Measurements from ENCODE around the gene EGLN2. TPM values are rescaled to one million over a fixed set of nuclear protein-coding genes. Genes with fewer than 3 reads are reported as not detected.
"Not testable (repeated sequence)": the region's sequence is repeated elsewhere in the genome, so short reads cannot be mapped to it uniquely, and the experiment has no call there.

The EGLN2 gene
- polyA plus RNA-seq, 1 of the 3 experiments (the other 2 are of a cell fraction) = 43.0 TPM

DNA sequence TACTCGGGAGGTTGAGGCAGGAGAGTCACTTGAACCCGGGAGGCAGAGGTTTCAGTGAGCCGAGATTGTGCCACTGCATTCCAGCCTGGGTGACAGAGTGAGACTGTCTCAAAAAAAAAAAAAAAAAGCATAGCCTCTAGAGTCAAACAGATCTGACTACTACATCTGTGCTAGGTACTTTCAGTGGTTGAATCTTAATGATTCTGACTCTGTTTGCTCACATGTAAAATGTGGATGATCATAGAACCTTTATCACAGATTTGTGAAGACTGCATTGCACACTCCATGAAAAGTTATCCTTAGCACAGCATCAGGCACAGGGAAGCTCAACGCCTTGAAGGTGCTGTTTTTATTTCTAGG, 33.4 kb downstream of the EGLN2 start:
- H3K9me2 ChIP-seq, POLR2A ChIA-PET, H3K9me3 ChIP-seq: not testable (repeated sequence)

DNA sequence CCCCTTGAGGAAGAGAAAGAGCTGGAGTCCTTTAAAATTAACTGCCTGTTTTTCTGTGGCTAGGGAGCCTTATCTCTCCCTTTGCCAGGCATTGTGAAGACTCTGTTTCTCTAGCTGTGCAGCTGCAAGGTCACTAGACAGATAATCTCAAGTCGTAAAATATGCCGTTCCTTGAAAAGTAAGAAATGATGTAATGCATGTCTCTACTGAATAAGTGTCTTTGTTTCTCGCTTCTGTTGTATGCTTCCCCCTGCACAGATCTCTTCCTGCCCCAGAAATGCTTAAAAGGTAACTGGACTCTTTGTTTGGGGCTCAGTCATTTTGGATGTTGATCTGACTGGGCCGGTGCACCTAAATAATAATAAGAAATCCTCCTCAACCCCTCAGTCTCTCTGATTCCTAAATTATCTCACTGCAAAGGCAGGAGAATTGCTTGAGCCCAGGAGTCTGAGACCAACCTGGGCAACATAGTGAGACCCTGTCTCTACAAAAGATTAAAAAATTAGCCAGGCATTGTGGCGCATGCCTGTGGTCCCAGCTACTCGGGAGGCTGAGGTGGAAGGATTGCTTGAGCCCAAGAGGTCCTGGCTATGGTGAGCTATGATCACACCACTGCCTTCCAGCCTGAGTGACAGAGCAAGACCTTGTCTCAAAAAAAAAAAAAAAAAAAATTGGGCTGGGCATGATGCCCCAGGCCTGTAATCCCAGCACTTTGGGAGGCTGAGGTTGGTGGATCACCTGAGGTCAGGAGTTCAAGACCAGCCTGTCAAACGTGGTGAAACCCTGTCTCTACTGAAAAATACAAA, 34.9 kb downstream of the EGLN2 start:
- H2AFZ ChIP-seq (ENCODE audit: low read depth); H3K79me2 ChIP-seq (ENCODE audit: insufficient read depth); H3K27ac ChIP-seq (ENCODE audit: low read depth in 2 of 2, low read length in 1 of 2); H4K20me1 ChIP-seq (ENCODE audit: insufficient read depth); H3K27me3 ChIP-seq (ENCODE audit: insufficient read depth); H3F3A ChIP-seq (replicated peaks; ENCODE audit: insufficient read depth); H3K9me3 ChIP-seq; H3K4me1 ChIP-seq (ENCODE audit: control insufficient read depth in 1 of 2, insufficient read depth in 2 of 2, low read depth in 1 of 2, low read length in 1 of 2); POLR2A ChIA-PET; H3K9me2 ChIP-seq; H3K9ac ChIP-seq; H3K4me3 ChIP-seq (ENCODE audit: low read depth in 2 of 2, low read length in 1 of 2); DNase-seq; H3K4me2 ChIP-seq: not testable (repeated sequence)
- CTCF ChIA-PET = interaction anchor here (2.0 kb wide), 1 partner anchor 15 kb away, joined by 4 read pairs; no protein-coding TSS in a partner anchor
- WGBS (ENCODE audit: low lambda C conversion rate) = 74% methylated on average over 7 of the region's 7 CpGs
- H3K36me3 ChIP-seq (replicated peaks in 1 of 2; ENCODE audit: control insufficient read depth in 1 of 2, insufficient read depth in 2 of 2, low read length in 1 of 2) = peaks cover 0 to 12% of the 10 kb centered on the region in 2 experiments

More for the DNA sequence above, 33.4 kb downstream of the EGLN2 start:
- H3K36me3 ChIP-seq (replicated peaks in 1 of 2; ENCODE audit: control insufficient read depth in 1 of 2, insufficient read depth in 2 of 2, low read length in 1 of 2) = peaks cover 0 to 15% of the 10 kb centered on the region in 2 experiments
- H3K4me1 ChIP-seq (ENCODE audit: control insufficient read depth in 1 of 2, insufficient read depth in 2 of 2, low read depth in 1 of 2, low read length in 1 of 2); DNase-seq; H3K27me3 ChIP-seq (ENCODE audit: insufficient read depth); H2AFZ ChIP-seq (ENCODE audit: low read depth); H3K9ac ChIP-seq; H3F3A ChIP-seq (replicated peaks; ENCODE audit: insufficient read depth); H3K27ac ChIP-seq (ENCODE audit: low read depth in 2 of 2, low read length in 1 of 2); H3K4me2 ChIP-seq; H4K20me1 ChIP-seq (ENCODE audit: insufficient read depth); H3K4me3 ChIP-seq (ENCODE audit: low read depth in 2 of 2, low read length in 1 of 2); H3K79me2 ChIP-seq (ENCODE audit: insufficient read depth): not testable (repeated sequence)
- 63% methylated on average over 4 of the region's 4 CpGs for WGBS (ENCODE audit: low lambda C conversion rate)
- CTCF ChIA-PET = interaction anchor here (2.0 kb wide), 1 partner anchor 13 kb away, joined by 4 read pairs; no protein-coding TSS in a partner anchor

DNA sequence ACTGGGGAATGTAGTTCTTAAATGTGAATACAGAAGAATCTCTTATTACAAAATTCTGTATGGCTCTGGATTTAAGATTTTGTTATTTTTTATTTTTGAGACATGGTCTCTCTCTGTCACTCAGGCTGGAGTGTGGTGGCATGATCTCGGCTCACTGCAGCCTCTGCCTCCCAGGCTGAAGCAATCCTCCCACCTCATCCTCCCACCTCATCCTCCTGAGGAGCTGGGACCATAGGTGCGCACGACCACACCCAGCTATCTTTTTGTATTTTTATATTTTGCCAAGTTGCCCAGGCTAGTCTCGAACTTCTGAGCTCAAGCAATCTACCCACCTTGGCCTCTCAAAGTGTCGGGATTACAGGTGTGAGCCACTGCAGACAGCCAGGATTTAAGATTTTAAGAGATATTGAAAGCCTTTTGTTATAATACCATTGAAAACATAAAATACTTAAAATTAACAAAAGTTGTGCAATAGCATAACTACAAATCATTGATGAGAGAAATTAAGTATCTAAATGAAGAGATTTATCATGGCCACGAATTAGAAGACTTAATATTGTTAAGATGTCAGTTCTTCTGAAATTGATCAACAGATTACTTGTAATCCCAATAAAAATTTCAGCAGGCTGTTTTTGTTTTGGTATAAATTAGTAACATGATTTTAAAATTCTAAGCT, 37.9 kb downstream of the EGLN2 start:
- POLR2A ChIA-PET = no interaction called here
- DNase-seq = no peak
- CTCF ChIA-PET = interaction anchor here (1.1 kb wide), 1 partner anchor 174 kb away, joined by 3 read pairs; no protein-coding TSS in a partner anchor
- no peaks in the 10 kb centered on the region for H3K27me3 ChIP-seq (ENCODE audit: insufficient read depth)
- no peaks in the 10 kb centered on the region for H3K4me1 ChIP-seq (ENCODE audit: control insufficient read depth in 1 of 2, insufficient read depth in 2 of 2, low read depth in 1 of 2, low read length in 1 of 2)
- no peaks in the 10 kb centered on the region for H3K79me2 ChIP-seq (ENCODE audit: insufficient read depth)
- H2AFZ ChIP-seq (ENCODE audit: low read depth) = no peak overlapping the region
- no peaks in the 10 kb centered on the region for H3K36me3 ChIP-seq (replicated peaks in 1 of 2; ENCODE audit: control insufficient read depth in 1 of 2, insufficient read depth in 2 of 2, low read length in 1 of 2)
- no peak overlapping the region for H3K9ac ChIP-seq
- no peaks in the 10 kb centered on the region for H3F3A ChIP-seq (replicated peaks; ENCODE audit: insufficient read depth)
- H3K9me3 ChIP-seq = no peaks in the 10 kb centered on the region
- no peak overlapping the region for H3K4me2 ChIP-seq
- no peaks in the 10 kb centered on the region for H3K9me2 ChIP-seq
- no peak overlapping the region for H3K27ac ChIP-seq (ENCODE audit: low read depth in 2 of 2, low read length in 1 of 2)
- H3K4me3 ChIP-seq (ENCODE audit: low read depth in 2 of 2, low read length in 1 of 2) = no peak overlapping the region
- no peak for TF ChIP-seq EZH2phosphoT487 (IDR thresholded peaks at IDR 0.05; ENCODE audit: borderline replicate concordance, low read depth)
- H4K20me1 ChIP-seq (ENCODE audit: insufficient read depth) = no peaks in the 10 kb centered on the region
- 76% methylated on average over 6 of the region's 6 CpGs for WGBS (ENCODE audit: low lambda C conversion rate)

DNA sequence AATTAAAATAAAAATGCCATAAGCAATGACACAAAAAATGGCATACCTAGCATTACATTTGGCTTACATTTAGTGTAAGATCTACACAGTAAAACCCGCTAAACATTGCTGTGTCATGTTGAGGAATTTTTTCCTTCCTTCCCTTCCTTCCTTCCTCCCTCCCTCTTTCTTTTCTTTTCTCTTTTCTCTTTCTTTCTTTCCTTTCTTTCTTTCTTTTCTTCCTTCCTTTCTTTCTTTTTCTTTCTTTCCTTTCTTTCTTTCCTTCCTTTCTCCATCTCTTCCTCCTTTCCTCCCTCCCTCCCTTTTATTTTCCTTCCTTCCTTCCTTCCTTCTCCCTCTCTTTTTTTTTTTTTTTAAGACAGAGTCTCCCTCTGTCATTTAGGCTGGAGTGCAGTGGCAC, 39.5 kb downstream of the EGLN2 start:
- H3K4me2 ChIP-seq; H3F3A ChIP-seq (replicated peaks; ENCODE audit: insufficient read depth); H3K4me3 ChIP-seq (ENCODE audit: low read depth in 2 of 2, low read length in 1 of 2); H3K79me2 ChIP-seq (ENCODE audit: insufficient read depth); H3K36me3 ChIP-seq (replicated peaks in 1 of 2; ENCODE audit: control insufficient read depth in 1 of 2, insufficient read depth in 2 of 2, low read length in 1 of 2); CTCF ChIA-PET; H3K27ac ChIP-seq (ENCODE audit: low read depth in 2 of 2, low read length in 1 of 2); DNase-seq; H3K27me3 ChIP-seq (ENCODE audit: insufficient read depth); H3K4me1 ChIP-seq (ENCODE audit: control insufficient read depth in 1 of 2, insufficient read depth in 2 of 2, low read depth in 1 of 2, low read length in 1 of 2); POLR2A ChIA-PET; H4K20me1 ChIP-seq (ENCODE audit: insufficient read depth); H3K9me2 ChIP-seq; H3K9ac ChIP-seq; H2AFZ ChIP-seq (ENCODE audit: low read depth); H3K9me3 ChIP-seq: not testable (repeated sequence)
- WGBS (ENCODE audit: low lambda C conversion rate) = 17% methylated on average over 1 of the region's 1 CpG

DNA sequence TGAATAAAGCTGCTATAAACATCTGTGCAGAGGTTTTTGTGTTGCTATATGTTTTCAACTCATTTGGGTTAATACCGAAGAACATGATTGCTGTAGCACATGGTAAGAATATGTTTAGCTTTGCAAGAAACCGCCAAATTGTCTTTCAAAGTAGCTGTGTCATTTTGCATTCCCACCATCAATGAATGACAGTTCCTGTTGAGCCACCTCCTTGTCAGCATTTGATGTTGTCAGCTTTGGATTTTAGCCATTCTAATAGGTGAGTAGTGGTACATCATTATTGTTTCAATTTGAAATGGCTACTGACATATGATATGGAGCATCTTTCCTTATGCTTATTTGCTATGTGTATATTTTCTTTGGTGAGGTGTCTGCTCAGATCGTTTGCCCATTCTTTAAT, 43.0 kb downstream of the EGLN2 start:
- H3K9me2 ChIP-seq; H3K79me2 ChIP-seq (ENCODE audit: insufficient read depth); H3K9me3 ChIP-seq; H3K27ac ChIP-seq (ENCODE audit: low read depth in 2 of 2, low read length in 1 of 2); H3F3A ChIP-seq (replicated peaks; ENCODE audit: insufficient read depth); H4K20me1 ChIP-seq (ENCODE audit: insufficient read depth); POLR2A ChIA-PET; H3K27me3 ChIP-seq (ENCODE audit: insufficient read depth); H3K36me3 ChIP-seq (replicated peaks in 1 of 2; ENCODE audit: control insufficient read depth in 1 of 2, insufficient read depth in 2 of 2, low read length in 1 of 2); H3K4me1 ChIP-seq (ENCODE audit: control insufficient read depth in 1 of 2, insufficient read depth in 2 of 2, low read depth in 1 of 2, low read length in 1 of 2); H3K4me3 ChIP-seq (ENCODE audit: low read depth in 2 of 2, low read length in 1 of 2); CTCF ChIA-PET; H3K4me2 ChIP-seq; H3K9ac ChIP-seq; H2AFZ ChIP-seq (ENCODE audit: low read depth); DNase-seq: not testable (repeated sequence)
- WGBS (ENCODE audit: low lambda C conversion rate) = 37% methylated on average over 3 of the region's 3 CpGs

DNA sequence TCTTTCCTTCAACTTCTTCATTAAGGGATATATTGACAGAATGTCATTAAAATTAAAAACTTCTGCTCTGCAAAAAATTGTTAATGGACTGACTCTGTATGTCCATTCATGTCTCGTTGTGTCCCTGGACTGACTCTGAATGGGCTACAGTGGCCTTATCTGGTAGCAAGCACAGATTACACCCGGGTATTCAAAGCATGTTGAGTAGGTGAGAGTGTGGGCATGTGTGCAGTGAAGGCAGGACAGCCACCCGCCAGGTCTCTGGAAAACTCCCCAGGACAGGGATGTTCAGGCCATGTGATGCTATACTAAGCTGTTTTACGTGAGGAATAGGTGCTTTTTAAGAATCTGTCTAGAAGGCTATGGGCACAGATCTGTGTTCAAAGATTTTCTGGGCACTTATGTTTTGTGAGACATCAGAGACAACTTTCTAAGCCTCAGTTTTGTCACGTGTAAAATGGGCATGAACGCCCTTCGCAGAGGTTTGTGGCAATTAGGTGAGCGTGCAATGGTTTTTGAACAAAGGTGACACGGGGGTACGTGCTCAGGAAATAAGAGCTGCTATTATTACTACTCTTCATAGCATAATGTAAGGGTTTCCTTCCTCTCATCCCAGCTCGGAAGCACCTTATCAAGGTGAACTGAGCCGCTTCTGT, 44.1 kb downstream of the EGLN2 start:
- H3F3A ChIP-seq (replicated peaks; ENCODE audit: insufficient read depth); H3K9me3 ChIP-seq; H3K4me1 ChIP-seq (ENCODE audit: control insufficient read depth in 1 of 2, insufficient read depth in 2 of 2, low read depth in 1 of 2, low read length in 1 of 2); POLR2A ChIA-PET; CTCF ChIA-PET; H3K36me3 ChIP-seq (replicated peaks in 1 of 2; ENCODE audit: control insufficient read depth in 1 of 2, insufficient read depth in 2 of 2, low read length in 1 of 2); H3K27me3 ChIP-seq (ENCODE audit: insufficient read depth); H3K9ac ChIP-seq; H4K20me1 ChIP-seq (ENCODE audit: insufficient read depth); H3K9me2 ChIP-seq; H3K27ac ChIP-seq (ENCODE audit: low read depth in 2 of 2, low read length in 1 of 2); DNase-seq; H3K4me2 ChIP-seq; H2AFZ ChIP-seq (ENCODE audit: low read depth); H3K79me2 ChIP-seq (ENCODE audit: insufficient read depth); H3K4me3 ChIP-seq (ENCODE audit: low read depth in 2 of 2, low read length in 1 of 2): not testable (repeated sequence)
- 50% methylated on average over 9 of the region's 12 CpGs for WGBS (ENCODE audit: low lambda C conversion rate)
